Measurements from ENCODE around the gene PLEKHG3. TPM values are rescaled to one million over a fixed set of nuclear protein-coding genes. Genes with fewer than 3 reads are reported as not detected.

The PLEKHG3 gene
- total RNA-seq, 3 donors from 2014 or later: 18.7 to 31.5 (median 30.3) TPM

DNA sequence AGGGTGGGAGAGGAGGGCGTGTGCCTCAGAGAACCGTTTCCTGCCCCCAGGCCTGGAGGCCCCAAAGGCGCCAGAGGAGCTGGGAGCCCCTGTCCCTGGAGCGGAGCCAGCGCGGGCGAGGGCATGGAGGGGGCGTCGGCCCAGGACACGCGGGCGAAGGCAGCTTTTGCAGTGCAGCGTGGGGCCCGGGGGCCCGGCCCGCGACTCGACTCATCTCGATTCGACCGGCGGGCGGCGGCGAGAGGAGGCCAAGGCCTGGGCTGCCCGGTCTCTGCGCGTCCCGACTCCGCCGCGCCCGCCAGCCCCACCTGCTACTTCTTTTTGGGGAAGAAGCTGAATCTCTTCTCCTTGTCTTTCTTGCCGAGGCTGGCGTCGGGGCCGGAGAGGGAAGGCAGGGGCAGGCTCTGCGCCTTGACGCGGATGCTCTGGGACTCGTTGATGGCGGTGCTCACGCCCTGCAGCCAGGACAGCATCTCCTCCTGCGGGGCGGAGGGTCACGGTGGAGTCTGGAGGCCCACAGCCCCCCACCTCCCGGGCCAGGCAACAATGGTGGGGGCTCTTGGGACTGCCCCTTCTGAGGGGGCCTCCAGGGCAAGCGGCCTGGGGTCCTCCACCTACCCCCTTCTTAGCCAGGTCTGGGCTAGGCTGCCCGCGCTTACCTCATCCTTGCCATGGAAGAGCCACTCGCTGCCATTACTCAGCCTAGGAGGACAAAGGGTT is 44.9 kb downstream of the PLEKHG3 start:
- DNase-seq (ENCODE audit: low spot score in 2 of 2): no peak
- Histone ChIP-seq H3K27ac (no peak overlapping the region), H3K27me3 (no peaks in the 10 kb centered on the region), H3K4me1 (no peaks in the 10 kb centered on the region), H3K9me3 (no peaks in the 10 kb centered on the region), H3K36me3 (no peaks in the 10 kb centered on the region), H3K4me3 (no peak overlapping the region)
- intact Hi-C loops (cut with DNase I; ENCODE audit: low total_unique reads): no loop called here
- no peak for TF ChIP-seq POLR2A (IDR thresholded peaks at IDR 0.05)
- TF ChIP-seq POLR2AphosphoS5 (IDR thresholded peaks at IDR 0.05): no peak
- TF ChIP-seq, protein P1, sequence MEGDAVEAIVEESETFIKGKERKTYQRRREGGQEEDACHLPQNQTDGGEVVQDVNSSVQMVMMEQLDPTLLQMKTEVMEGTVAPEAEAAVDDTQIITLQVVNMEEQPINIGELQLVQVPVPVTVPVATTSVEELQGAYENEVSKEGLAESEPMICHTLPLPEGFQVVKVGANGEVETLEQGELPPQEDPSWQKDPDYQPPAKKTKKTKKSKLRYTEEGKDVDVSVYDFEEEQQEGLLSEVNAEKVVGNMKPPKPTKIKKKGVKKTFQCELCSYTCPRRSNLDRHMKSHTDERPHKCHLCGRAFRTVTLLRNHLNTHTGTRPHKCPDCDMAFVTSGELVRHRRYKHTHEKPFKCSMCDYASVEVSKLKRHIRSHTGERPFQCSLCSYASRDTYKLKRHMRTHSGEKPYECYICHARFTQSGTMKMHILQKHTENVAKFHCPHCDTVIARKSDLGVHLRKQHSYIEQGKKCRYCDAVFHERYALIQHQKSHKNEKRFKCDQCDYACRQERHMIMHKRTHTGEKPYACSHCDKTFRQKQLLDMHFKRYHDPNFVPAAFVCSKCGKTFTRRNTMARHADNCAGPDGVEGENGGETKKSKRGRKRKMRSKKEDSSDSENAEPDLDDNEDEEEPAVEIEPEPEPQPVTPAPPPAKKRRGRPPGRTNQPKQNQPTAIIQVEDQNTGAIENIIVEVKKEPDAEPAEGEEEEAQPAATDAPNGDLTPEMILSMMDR (IDR thresholded peaks at IDR 0.05): no peak

DNA sequence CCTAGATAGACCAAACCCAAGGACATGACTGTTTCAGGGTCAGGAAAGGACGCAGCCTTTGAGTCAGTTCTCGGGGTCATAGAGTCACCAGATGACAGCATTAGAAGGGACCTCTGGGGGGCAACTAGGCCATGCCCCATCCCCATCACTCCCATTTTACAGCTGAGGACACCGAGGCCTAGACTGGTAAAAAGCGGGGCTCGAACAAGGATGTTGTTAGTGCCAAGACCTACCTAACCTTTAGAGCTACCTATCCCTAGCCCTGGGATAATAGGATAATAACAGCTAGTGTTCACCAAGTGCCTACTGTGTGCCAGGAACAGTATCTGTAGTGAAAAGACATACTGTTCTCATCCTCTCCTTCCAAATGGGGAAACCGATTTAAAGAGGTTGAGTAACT is 48.7 kb downstream of the PLEKHG3 start:
- intact Hi-C loops (cut with DNase I; ENCODE audit: low total_unique reads): no loop called here
- no peak overlapping the region for H3K4me3 ChIP-seq
- no peaks in the 10 kb centered on the region for H3K9me3 ChIP-seq
- H3K27me3 ChIP-seq: no peaks in the 10 kb centered on the region
- no peak for DNase-seq (ENCODE audit: low spot score in 2 of 2)
- H3K36me3 ChIP-seq: no peaks in the 10 kb centered on the region
- TF ChIP-seq, protein P1 (IDR thresholded peaks at IDR 0.05): no peak
- no peak for TF ChIP-seq POLR2AphosphoS5 (IDR thresholded peaks at IDR 0.05)
- TF ChIP-seq POLR2A (IDR thresholded peaks at IDR 0.05): no peak
- no peak overlapping the region for H3K27ac ChIP-seq
- peaks cover 0 to under 1% of the 10 kb centered on the region in 2 donors for H3K4me1 ChIP-seq

DNA sequence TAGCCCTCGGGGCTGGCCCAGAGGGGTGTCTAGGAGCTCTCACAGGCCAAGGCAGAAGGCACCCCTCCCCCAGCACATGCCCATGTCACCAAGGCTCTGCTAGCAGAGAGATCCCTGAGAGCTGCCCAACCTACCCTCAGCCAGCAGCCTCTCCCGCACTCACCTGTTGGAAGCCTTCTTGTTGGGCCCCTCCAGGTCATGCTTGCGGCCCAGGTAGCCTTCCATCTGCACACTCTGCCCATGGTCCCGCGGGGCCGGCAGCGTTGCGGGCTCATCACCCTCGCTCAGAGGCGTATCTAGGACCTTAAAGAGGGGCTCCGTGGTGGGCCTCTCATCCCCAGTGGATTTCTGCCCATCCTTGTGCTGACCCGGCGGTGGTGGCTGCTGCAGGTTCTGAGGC is 49.1 kb downstream of the PLEKHG3 start:
- no peak for DNase-seq (ENCODE audit: low spot score in 2 of 2)
- Histone ChIP-seq H3K4me3 (no peak overlapping the region), H3K27ac (no peak overlapping the region), H3K27me3 (no peaks in the 10 kb centered on the region), H3K36me3 (no peaks in the 10 kb centered on the region), H3K9me3 (no peaks in the 10 kb centered on the region), H3K4me1 (peaks cover 0 to 5% of the 10 kb centered on the region in 2 donors)
- TF ChIP-seq POLR2A (IDR thresholded peaks at IDR 0.05) (no peak), POLR2AphosphoS5 (IDR thresholded peaks at IDR 0.05) (no peak)
- TF ChIP-seq, protein P1 (IDR thresholded peaks at IDR 0.05): no peak
- intact Hi-C loops (cut with DNase I; ENCODE audit: low total_unique reads): no loop called here

DNA sequence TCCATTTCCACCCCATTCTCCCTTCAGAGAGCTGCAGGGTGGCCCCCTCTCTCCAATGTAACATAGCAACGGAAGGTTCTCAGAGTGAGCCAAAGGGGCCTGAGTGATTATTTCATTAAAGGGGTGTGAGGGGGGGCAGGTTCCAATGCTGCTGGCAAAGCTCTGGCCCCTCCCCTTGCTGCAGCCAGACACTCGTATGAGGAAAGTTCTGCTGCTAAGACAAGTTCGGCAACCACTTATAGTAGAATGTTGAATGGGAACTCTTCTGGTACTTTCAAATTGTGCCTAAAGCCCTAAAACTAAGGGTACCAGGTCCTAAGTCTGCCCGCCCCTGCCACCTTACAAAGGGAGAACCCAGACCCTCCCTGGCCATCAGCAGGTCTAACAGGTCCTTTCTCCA is 49.8 kb downstream of the PLEKHG3 start:
- peaks cover 0 to 6% of the 10 kb centered on the region in 2 donors for H3K4me1 ChIP-seq

DNA sequence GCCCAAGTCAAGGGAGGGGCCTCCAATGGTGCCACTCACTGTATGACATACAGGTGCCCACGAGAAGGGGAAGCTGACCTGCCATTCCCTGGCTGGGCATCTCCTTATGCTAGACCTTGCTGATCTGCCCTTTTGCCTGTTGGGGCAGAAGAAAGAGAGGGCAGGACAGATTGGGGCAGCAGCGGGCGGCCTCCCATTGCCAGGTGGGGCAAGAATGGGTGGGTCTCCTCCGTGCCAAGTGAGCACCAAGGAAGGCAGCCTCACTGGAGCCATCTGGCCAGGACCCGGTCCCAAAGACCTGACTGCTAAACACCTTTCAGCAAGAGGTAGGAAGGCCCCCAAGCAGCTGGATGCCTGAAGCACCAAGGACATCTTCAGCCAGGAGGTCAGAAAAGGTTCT is 50.5 kb downstream of the PLEKHG3 start:
- DNase-seq (ENCODE audit: low spot score in 2 of 2): no peak
- Histone ChIP-seq H3K9me3 (no peaks in the 10 kb centered on the region), H3K4me1 (peaks cover 0 to 6% of the 10 kb centered on the region in 2 donors), H3K4me3 (no peak overlapping the region), H3K27ac (no peak overlapping the region), H3K27me3 (no peaks in the 10 kb centered on the region), H3K36me3 (no peaks in the 10 kb centered on the region)
- TF ChIP-seq POLR2AphosphoS5 (IDR thresholded peaks at IDR 0.05) (no peak), POLR2A (IDR thresholded peaks at IDR 0.05) (no peak)
- TF ChIP-seq, protein P1 (IDR thresholded peaks at IDR 0.05): no peak
- intact Hi-C loops (cut with DNase I; ENCODE audit: low total_unique reads): no loop called here

More for the DNA sequence above, 49.8 kb downstream of the PLEKHG3 start:
- no peak overlapping the region for H3K27ac ChIP-seq
- no peak for DNase-seq (ENCODE audit: low spot score in 2 of 2)
- no peaks in the 10 kb centered on the region for H3K36me3 ChIP-seq
- no peak overlapping the region for H3K4me3 ChIP-seq
- intact Hi-C loops (cut with DNase I; ENCODE audit: low total_unique reads): no loop called here
- no peaks in the 10 kb centered on the region for H3K9me3 ChIP-seq
- TF ChIP-seq POLR2AphosphoS5 (IDR thresholded peaks at IDR 0.05) (no peak), POLR2A (IDR thresholded peaks at IDR 0.05) (no peak)
- TF ChIP-seq, protein P1 (IDR thresholded peaks at IDR 0.05): no peak
- no peaks in the 10 kb centered on the region for H3K27me3 ChIP-seq
